Lower lobe of right lung (tissue), 2 donors: ENCODE measurements around the gene GALNT9. TPM values are rescaled to one million over a fixed set of nuclear protein-coding genes. Genes with fewer than 3 reads are reported as not detected.

Experiments used
- ATAC-seq, 2 donors: fragments of 200-7000 bp; cut with Tn5 transposase; one replicate each; pipeline ENCODE4 v1.9.1; 2020 to 2022; ENCODE audit warnings: mild to moderate bottlenecking in 2 of 2, moderate library complexity in 2 of 2
- DNase-seq: peaks from one replicate; pipeline ENCODE4 v3.0.0-alpha.2; 2020
- H3K27ac ChIP-seq: fragments of 200-600 bp; one replicate; pipeline ENCODE4 v1.8.0; 2022
- H3K27me3 ChIP-seq: fragments of 200-600 bp; one replicate; pipeline ENCODE4 v1.8.0; 2022; ENCODE audit warnings: low read depth
- H3K36me3 ChIP-seq: fragments of 200-600 bp; one replicate; pipeline ENCODE4 v1.8.0; 2022; ENCODE audit warnings: mild to moderate bottlenecking
- H3K4me1 ChIP-seq: fragments of 200-600 bp; one replicate; pipeline ENCODE4 v1.8.0; 2022
- H3K4me3 ChIP-seq: fragments of 200-600 bp; one replicate; pipeline ENCODE4 v1.8.0; 2022; ENCODE audit warnings: mild to moderate bottlenecking
- H3K9me3 ChIP-seq: fragments of 200-600 bp; one replicate; pipeline ENCODE4 v1.8.0; 2022
- intact Hi-C: fragments of 100-400 bp; cut with DNase I; formaldehyde crosslinking; loops from one replicate; pipeline ENCODE4 v1.11.0; 2022
- total RNA-seq: library from RNA; stranded (reverse); fragmentation: NEBNext Ultra II Directional; extraction: Animal tissue kit (Norgen Biotek cat#: 25700); gene quantifications from one replicate; pipeline ENCODE4 v1.2.1, GENCODE V29; 2021
- TF ChIP-seq, protein P1 (sequence below): fragments of 200-600 bp; IDR thresholded peaks from one replicate; pipeline ENCODE4 v1.8.0; 2022; ENCODE audit warnings: antibody characterized with exemption, mild to moderate bottlenecking
- donor health status: DM: no; HTN: yes; CAD: no; lungs with severe emphysema.

Gene GALNT9
- total RNA-seq, 1 donor from 2014 or later = not detected

DNA sequence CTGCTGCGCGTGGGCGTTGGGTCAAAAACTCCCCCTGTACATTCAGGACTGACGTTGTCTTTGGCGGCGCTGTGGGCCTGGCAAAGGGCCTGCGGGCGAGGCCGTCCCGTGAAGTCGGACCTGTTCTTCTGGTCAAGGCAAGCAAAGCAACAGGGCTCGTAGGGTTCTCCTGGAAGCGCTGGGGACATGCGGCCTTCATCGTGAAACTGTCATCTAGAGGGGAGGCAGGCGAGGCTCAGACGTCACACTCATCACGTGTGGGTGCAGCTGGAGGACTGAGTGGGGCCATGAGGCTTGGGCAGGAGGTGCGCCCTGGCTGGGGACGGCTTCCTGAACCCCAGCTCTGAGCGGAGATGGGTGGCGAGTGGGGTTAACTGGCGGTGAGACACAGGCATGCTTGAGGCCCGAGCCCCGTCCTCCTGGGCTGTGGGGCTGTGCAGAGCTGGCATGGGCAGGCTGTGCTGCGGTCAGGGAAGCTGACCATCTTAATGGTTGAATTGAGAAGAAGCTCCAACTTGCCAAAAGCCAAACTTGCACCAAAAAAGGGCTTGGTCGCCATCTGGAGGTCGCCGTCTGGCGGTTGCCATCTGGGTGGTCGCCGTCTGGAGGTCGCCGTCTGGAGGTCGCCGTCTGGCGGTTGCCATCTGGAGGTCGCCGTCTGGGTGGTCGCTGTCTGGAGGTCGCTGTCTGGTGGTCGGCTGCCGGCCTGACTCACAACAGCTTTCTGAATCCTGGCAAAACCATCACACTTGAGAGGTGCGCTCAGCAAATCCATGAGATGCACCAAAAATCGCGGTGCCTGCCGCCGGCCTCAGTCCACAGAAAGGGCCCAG is 119.0 kb downstream of the GALNT9 start:
- H3K9me3 ChIP-seq = no peaks in the 10 kb centered on the region
- peaks cover 2% of the 10 kb centered on the region for H3K4me1 ChIP-seq
- TF ChIP-seq, protein P1, sequence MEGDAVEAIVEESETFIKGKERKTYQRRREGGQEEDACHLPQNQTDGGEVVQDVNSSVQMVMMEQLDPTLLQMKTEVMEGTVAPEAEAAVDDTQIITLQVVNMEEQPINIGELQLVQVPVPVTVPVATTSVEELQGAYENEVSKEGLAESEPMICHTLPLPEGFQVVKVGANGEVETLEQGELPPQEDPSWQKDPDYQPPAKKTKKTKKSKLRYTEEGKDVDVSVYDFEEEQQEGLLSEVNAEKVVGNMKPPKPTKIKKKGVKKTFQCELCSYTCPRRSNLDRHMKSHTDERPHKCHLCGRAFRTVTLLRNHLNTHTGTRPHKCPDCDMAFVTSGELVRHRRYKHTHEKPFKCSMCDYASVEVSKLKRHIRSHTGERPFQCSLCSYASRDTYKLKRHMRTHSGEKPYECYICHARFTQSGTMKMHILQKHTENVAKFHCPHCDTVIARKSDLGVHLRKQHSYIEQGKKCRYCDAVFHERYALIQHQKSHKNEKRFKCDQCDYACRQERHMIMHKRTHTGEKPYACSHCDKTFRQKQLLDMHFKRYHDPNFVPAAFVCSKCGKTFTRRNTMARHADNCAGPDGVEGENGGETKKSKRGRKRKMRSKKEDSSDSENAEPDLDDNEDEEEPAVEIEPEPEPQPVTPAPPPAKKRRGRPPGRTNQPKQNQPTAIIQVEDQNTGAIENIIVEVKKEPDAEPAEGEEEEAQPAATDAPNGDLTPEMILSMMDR = no peak
- ATAC-seq (no peak), DNase-seq (no peak)
- H3K27ac ChIP-seq = no peak overlapping the region
- H3K4me3 ChIP-seq = no peak overlapping the region
- no peaks in the 10 kb centered on the region for H3K36me3 ChIP-seq
- H3K27me3 ChIP-seq = peaks cover 26% of the 10 kb centered on the region
- intact Hi-C loops = no loop called here

DNA sequence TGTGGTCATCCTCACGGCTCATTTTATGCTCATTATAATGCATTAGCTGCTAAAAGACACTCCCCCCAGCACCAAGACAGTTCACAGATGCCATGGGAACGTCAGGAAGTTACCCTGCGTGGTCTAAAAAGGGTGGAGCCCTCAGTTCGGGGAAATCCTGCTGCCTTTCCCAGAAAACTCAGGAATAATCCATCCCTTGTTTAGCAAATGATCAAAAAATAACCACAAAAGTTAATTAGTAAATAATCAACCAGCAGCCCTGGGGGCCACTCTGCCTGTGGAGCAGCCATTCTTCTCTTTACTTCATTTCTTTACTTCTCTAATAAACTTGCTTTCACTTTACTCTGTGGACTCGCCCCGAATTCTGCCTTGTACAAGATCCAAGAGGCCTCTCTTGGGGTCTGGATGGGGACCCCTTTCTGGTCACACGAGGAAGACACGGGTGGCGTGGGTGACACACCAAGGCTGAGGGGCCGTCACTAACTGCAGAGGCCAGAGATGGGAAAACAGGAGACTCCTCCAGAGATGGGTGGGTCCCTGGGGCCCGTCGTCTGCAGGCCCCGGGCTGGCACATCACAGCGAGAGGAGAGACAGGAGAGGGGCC is 119.7 kb downstream of the GALNT9 start:
- H3K27ac ChIP-seq = no peak overlapping the region
- H3K9me3 ChIP-seq = no peaks in the 10 kb centered on the region
- TF ChIP-seq, protein P1 = no peak

DNA sequence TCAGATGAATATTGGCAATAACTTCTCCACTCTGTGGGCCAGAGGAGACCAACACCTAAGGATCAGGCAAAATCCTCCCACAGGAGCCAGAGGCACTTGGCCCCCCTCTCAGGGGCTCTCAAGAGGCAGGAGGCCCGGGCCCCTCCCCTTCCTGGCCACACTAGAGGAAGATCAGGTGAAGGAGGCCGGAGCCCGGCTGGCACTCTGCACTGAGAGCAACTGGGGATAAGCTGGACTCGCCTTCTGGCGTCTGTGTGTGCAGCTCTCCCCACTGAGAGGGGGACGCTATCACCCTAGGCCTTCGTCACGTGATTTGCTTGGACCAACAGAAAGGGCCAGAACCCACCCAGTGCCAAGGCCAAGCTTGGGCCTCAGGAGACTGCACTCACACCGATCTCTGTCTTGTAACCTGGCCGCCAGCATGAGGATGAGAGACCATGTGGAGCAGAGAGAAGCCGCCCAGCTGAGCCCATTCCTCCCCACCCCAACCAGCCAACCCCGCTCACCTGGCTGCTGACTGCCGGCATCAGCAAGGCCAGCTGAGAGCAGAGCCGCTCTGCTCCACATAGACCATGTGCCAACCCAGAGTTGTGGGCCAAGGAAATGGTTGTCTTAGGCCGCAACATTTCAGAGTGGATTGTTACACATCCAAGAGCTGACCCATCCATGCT is 121.1 kb downstream of the GALNT9 start:
- intact Hi-C loops = no loop called here
- DNase-seq (no peak), ATAC-seq (no peak)
- Histone ChIP-seq H3K27ac (no peak overlapping the region), H3K4me3 (no peak overlapping the region), H3K4me1 (peaks cover 7% of the 10 kb centered on the region), H3K36me3 (no peaks in the 10 kb centered on the region), H3K27me3 (peaks cover 41% of the 10 kb centered on the region), H3K9me3 (no peaks in the 10 kb centered on the region)
- TF ChIP-seq, protein P1 = no peak

More for the DNA sequence above, 119.7 kb downstream of the GALNT9 start:
- DNase-seq (no peak), ATAC-seq (no peak)
- Histone ChIP-seq H3K4me3 (no peak overlapping the region), H3K36me3 (no peaks in the 10 kb centered on the region), H3K4me1 (peaks cover 7% of the 10 kb centered on the region), H3K27me3 (peaks cover 29% of the 10 kb centered on the region)
- intact Hi-C loops = no loop called here

DNA sequence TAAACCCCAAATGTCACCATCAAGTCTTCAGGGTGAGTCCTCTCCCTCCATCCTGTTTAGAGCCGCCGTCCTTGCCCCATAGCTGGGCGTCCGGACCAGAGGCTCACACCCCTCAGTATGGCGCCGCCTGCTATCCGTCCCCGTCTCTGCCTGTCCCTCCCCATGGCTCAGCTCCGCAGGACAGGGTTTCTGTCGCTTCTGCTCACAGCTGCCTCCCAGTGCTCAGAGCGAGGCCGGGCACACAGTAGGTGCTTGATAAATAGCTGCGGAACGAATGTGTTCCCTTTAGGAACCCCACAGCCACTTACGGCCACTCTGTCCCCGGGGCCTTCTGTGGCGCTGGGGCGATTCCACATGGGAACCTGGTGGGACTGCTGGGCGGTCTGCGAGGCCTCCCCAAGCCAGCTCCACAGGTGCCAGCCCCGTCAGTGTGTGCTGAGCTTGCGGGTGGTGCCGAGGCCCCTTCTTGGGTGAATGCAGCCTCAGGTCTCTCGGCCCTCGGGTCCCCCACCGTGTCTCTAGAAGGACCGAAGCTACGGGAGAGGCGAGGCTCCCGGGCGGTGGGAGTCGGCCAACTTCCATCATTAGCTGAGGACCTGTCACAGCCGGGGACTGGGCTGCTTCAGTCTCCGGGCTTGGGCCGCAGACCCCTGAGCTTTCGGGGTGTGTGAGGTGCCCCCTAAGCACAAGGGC is 122.2 kb downstream of the GALNT9 start:
- Histone ChIP-seq H3K9me3 (no peaks in the 10 kb centered on the region), H3K4me3 (no peak overlapping the region), H3K27ac (no peak overlapping the region), H3K36me3 (no peaks in the 10 kb centered on the region), H3K4me1 (peaks cover 7% of the 10 kb centered on the region), H3K27me3 (peaks cover 52% of the 10 kb centered on the region)
- TF ChIP-seq, protein P1 = no peak
- no peak for ATAC-seq
- intact Hi-C loops = no loop called here
- no peak for DNase-seq

DNA sequence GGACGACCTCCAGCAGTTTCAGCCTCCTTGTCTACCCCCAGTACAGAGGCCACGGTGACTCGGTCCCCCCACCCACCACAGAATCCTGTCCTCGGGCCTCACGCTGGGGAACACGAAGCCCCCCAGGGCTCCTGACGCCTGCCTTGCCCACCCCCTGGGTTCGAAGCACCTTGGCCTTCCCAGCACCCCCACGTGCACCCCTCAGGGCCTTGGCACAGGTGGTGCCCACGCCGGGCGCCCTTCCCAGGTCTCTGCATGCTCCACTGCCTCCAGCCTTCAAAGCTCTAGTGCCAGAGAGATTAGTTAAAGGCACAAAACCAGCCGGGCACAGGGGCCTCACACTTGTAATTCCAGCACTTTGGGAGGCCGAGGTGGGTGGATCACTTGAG is 123.3 kb downstream of the GALNT9 start:
- Histone ChIP-seq H3K4me3 (no peak overlapping the region), H3K27ac (no peak overlapping the region), H3K9me3 (no peaks in the 10 kb centered on the region), H3K4me1 (peaks cover 7% of the 10 kb centered on the region), H3K36me3 (no peaks in the 10 kb centered on the region), H3K27me3 (peaks cover 59% of the 10 kb centered on the region)
- DNase-seq = no peak
- intact Hi-C loops = no loop called here
- ATAC-seq = no peak
- TF ChIP-seq, protein P1 = no peak
